ENCODE data around the gene RNFT1. TPM values are rescaled to one million over a fixed set of nuclear protein-coding genes. Genes with fewer than 3 reads are reported as not detected.

The RNFT1 gene
- total RNA-seq, 2 donors from 2014 or later, result 22.0 to 40.1 TPM

Other genes with a start within 250 kb of the RNFT1 start
- gene TUBD1, start 71.8 kb downstream of the RNFT1 start, total RNA-seq, result 10 to 100 TPM; 12.8 to 18.1 TPM
- 10 to 100 TPM; 55.2 to 79.8 TPM for gene RPS6KB1, start 71.6 kb downstream of the RNFT1 start, total RNA-seq
- gene HEATR6, start 114.2 kb upstream of the RNFT1 start, total RNA-seq, result 10 to 100 TPM; 30.5 to 31.5 TPM
- gene CA4, start 185.2 kb upstream of the RNFT1 start, total RNA-seq, result not detected